GM23338 (cell line): ENCODE results near the gene MTMR3. TPM values are rescaled to one million over a fixed set of nuclear protein-coding genes. Genes with fewer than 3 reads are reported as not detected.

Experiments
- ATAC-seq: fragments of 200-7000 bp; cut with Tn5 transposase; 3 replicates; pipeline ENCODE4 v1.9.1; 2020
- DNase-seq: peaks from one replicate; pipeline ENCODE4 v3.0.0-alpha.2; 2015; ENCODE audit warnings: low spot score
- H2AFZ ChIP-seq: fragments of 200-600 bp; sonication (generic); 2 replicates; pipeline ENCODE4 v1.8.0; 2016; ENCODE audit warnings: antibody characterized with exemption, mild to moderate bottlenecking, moderate library complexity
- H3F3A ChIP-seq: fragments of 200-600 bp; sonication (generic); replicated peaks from 2 replicates; pipeline ENCODE4 v1.8.0; 2017; ENCODE audit warnings: antibody characterized with exemption, mixed run types, low read depth
- H3K27ac ChIP-seq: fragments of 200-600 bp; sonication (generic); 2 replicates; pipeline ENCODE4 v1.6.1; 2016; ENCODE audit warnings: low read depth
- H3K27me3 ChIP-seq: fragments of 200-600 bp; sonication (generic); 2 replicates; pipeline ENCODE4 v1.8.0; 2016; ENCODE audit warnings: mild to moderate bottlenecking, mixed run types, moderate library complexity; ENCODE audit not compliant: insufficient read depth
- H3K36me3 ChIP-seq: fragments of 200-600 bp; sonication (generic); 2 replicates; pipeline ENCODE4 v1.8.0; 2016; ENCODE audit warnings: mild to moderate bottlenecking; ENCODE audit not compliant: insufficient read depth
- H3K4me1 ChIP-seq: fragments of 200-600 bp; sonication (generic); 2 replicates; pipeline ENCODE4 v1.8.0; 2016; ENCODE audit warnings: mild to moderate bottlenecking, moderate library complexity; ENCODE audit not compliant: insufficient read depth
- H3K4me2 ChIP-seq: fragments of 200-600 bp; sonication (generic); 2 replicates; pipeline ENCODE4 v1.7.1; 2017; ENCODE audit warnings: mixed run types
- H3K4me3 ChIP-seq: fragments of 200-600 bp; sonication (generic); 2 replicates; pipeline ENCODE4 v1.6.1; 2016; ENCODE audit warnings: mixed run types
- H3K79me2 ChIP-seq: fragments of 200-600 bp; sonication (generic); replicated peaks from 2 replicates; pipeline ENCODE4 v1.8.0; 2017; ENCODE audit warnings: mild to moderate bottlenecking; ENCODE audit not compliant: insufficient read depth
- H3K9me2 ChIP-seq: fragments of 200-600 bp; sonication (generic); 2 replicates; pipeline ENCODE4 v1.8.0; 2017; ENCODE audit not compliant: insufficient read depth
- H4K20me1 ChIP-seq: fragments of 200-600 bp; sonication (generic); replicated peaks from 2 replicates; pipeline ENCODE4 v1.8.0; 2017; ENCODE audit warnings: mild to moderate bottlenecking; ENCODE audit not compliant: insufficient read depth
- H3K27ac Mint-ChIP-seq: 2 replicates; pipeline ENCODE4 v1.8.0; 2020; ENCODE audit warnings: inconsistent platforms, mild to moderate bottlenecking, moderate library complexity, mixed read lengths
- H3K27me3 Mint-ChIP-seq: 3 replicates; pipeline ENCODE4 v1.8.0; 2022; ENCODE audit warnings: low read depth, mild to moderate bottlenecking, moderate library complexity, mixed read lengths, inconsistent platforms; ENCODE audit not compliant: insufficient read depth, poor library complexity
- H3K36me3 Mint-ChIP-seq: 3 replicates; pipeline ENCODE4 v1.8.0; 2021; ENCODE audit warnings: low read depth, mild to moderate bottlenecking, inconsistent platforms, moderate library complexity, mixed read lengths
- H3K4me1 Mint-ChIP-seq: 3 replicates; pipeline ENCODE4 v1.8.0; 2020; ENCODE audit warnings: mild to moderate bottlenecking, inconsistent platforms, mixed read lengths
- H3K4me3 Mint-ChIP-seq: 3 replicates; pipeline ENCODE4 v1.8.0; 2021; ENCODE audit warnings: moderate library complexity, mild to moderate bottlenecking, inconsistent platforms, mixed read lengths
- H3K9me3 Mint-ChIP-seq: 3 replicates; pipeline ENCODE4 v1.8.0; 2020; ENCODE audit warnings: moderate library complexity, mild to moderate bottlenecking, inconsistent platforms, mixed read lengths
- CREB1 ChIP-seq: fragments of 250-450 bp; sonication (Bioruptor Pico); IDR thresholded peaks from 2 replicates; pipeline ENCODE4 v1.5.0; 2020; ENCODE audit warnings: low read depth, mild to moderate bottlenecking, moderate library complexity
- CTCF ChIP-seq, 2 experiments: fragments of 200-600 bp in 1 of 2; sonication (generic) in 1 of 2; conservative IDR thresholded peaks; 2 replicates each; pipeline versions ENCODE4 v1.5.1 to v1.6.1; 2016 to 2017; ENCODE audit warnings: antibody characterized with exemption in 2 of 2, low read depth in 2 of 2, mild to moderate bottlenecking in 2 of 2, moderate library complexity in 1 of 2
- EZH2 ChIP-seq: fragments of 200-600 bp; sonication (generic); IDR thresholded peaks from one replicate; pipeline ENCODE4 v1.8.0; 2017; ENCODE audit warnings: antibody characterized with exemption, mild to moderate bottlenecking, low read depth; ENCODE audit not compliant: unreplicated experiment
- EZH2phosphoT487 ChIP-seq: fragments of 200-600 bp; sonication (generic); IDR thresholded peaks from one replicate; pipeline ENCODE4 v1.8.1; 2018; ENCODE audit warnings: antibody characterized with exemption; ENCODE audit not compliant: unreplicated experiment
- JUNB ChIP-seq: IDR thresholded peaks from one replicate; pipeline ENCODE4 v1.6.1; 2016; ENCODE audit warnings: antibody characterized with exemption; ENCODE audit not compliant: unreplicated experiment
- NANOG ChIP-seq: IDR thresholded peaks from 2 replicates; pipeline ENCODE4 v1.6.1; 2016; ENCODE audit warnings: antibody characterized with exemption, borderline replicate concordance
- POLR2AphosphoS5 ChIP-seq: IDR thresholded peaks from 2 replicates; pipeline ENCODE4 v1.6.1; 2016; ENCODE audit warnings: antibody characterized with exemption, low read depth
- REST ChIP-seq: IDR thresholded peaks from one replicate; pipeline ENCODE4 v1.6.1; 2018; ENCODE audit warnings: antibody characterized with exemption; ENCODE audit not compliant: unreplicated experiment
- ZNF331 ChIP-seq: fragments of 250-450 bp; sonication (Bioruptor Pico); IDR thresholded peaks from 2 replicates; pipeline ENCODE4 v1.5.0; 2020; ENCODE audit warnings: low read depth, mild to moderate bottlenecking, moderate library complexity
- ZNF462 ChIP-seq: fragments of 250-450 bp; sonication (Bioruptor Pico); IDR thresholded peaks from 2 replicates; pipeline ENCODE4 v1.5.0; 2020; ENCODE audit warnings: mild to moderate bottlenecking, moderate library complexity
- polyA plus RNA-seq: library from polyadenylated mRNA; unstranded; fragments of >200 nt; fragmentation: Nextera tagmentation; extraction: Ambion mirVana; gene quantifications from 2 replicates; pipeline ENCODE4 v1.2.1, GENCODE V29; 2016
- total RNA-seq: library from RNA; depleted of rRNA; stranded (reverse); fragments of >200 nt; shearing (Covaris generic); gene quantifications from 2 replicates; pipeline ENCODE4 v1.2.3, GENCODE V29; 2014
- TF ChIP-seq, protein P1 (sequence below): IDR thresholded peaks from 2 replicates; pipeline ENCODE4 v1.6.1; 2016; ENCODE audit warnings: antibody characterized with exemption

The MTMR3 gene
- total and polyA plus RNA-seq, 2 experiments from 2014 or later = 5.2 to 27.4 TPM

- Mint-ChIP-seq H3K9me3 (no peaks in the 10 kb centered on the region), H3K27ac (no peak overlapping the region), H3K27me3 (no peaks in the 10 kb centered on the region), H3K4me1 (peaks cover 25% of the 10 kb centered on the region), H3K36me3 (no peaks in the 10 kb centered on the region), H3K4me3 (no peak overlapping the region)
- Histone ChIP-seq H4K20me1 (no peaks in the 10 kb centered on the region), H3K79me2 (peaks cover 51% of the 10 kb centered on the region), H3K36me3 (no peaks in the 10 kb centered on the region), H3K4me1 (peaks cover 23% of the 10 kb centered on the region), H3K4me3 (no peak overlapping the region), H3K27me3 (no peaks in the 10 kb centered on the region), H3K9me2 (no peaks in the 10 kb centered on the region), H3K27ac (no peak overlapping the region), H2AFZ (no peak overlapping the region), H3F3A (no peaks in the 10 kb centered on the region), H3K4me2 (no peak overlapping the region)
- TF ChIP-seq NANOG (no peak), ZNF462 (CRISPR knock-in tag) (no peak), CREB1 (no peak), REST (no peak), EZH2phosphoT487 (no peak), POLR2AphosphoS5 (no peak), ZNF331 (no peak), CTCF (conservative IDR thresholded peaks at IDR 0.05; ENCODE audit: low read depth in 2 of 2) (no peak), JUNB (no peak), EZH2 (no peak)
- TF ChIP-seq, protein P1, sequence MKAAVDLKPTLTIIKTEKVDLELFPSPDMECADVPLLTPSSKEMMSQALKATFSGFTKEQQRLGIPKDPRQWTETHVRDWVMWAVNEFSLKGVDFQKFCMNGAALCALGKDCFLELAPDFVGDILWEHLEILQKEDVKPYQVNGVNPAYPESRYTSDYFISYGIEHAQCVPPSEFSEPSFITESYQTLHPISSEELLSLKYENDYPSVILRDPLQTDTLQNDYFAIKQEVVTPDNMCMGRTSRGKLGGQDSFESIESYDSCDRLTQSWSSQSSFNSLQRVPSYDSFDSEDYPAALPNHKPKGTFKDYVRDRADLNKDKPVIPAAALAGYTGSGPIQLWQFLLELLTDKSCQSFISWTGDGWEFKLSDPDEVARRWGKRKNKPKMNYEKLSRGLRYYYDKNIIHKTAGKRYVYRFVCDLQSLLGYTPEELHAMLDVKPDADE = no peak
- DNase-seq (no peak), ATAC-seq (no peak)
Observed at GRCh38 chr22:29954203-29954855, 71.4 kb downstream of the MTMR3 start.
